A549 (cell line): ENCODE data around the gene WWC1. TPM values are rescaled to one million over a fixed set of nuclear protein-coding genes. Genes with fewer than 3 reads are reported as not detected.

Experiments used
- ATAC-seq, 2 experiments: fragments of 200-7000 bp in 1 of 2; fragments of >200 bp in 1 of 2; cut with Nextera tagmentation in 1 of 2; cut with Tn5 transposase in 1 of 2; 3 replicates each; pipeline versions ENCODE4 v1.8.0 to v1.9.1; 2018 to 2020; ENCODE audit warnings: mild to moderate bottlenecking in 1 of 2, moderate library complexity in 1 of 2
- CTCF ChIA-PET: fragments of 300-600 bp; sonication (Branson Sonifier 250); formaldehyde crosslinking; extraction: SDS; loops from one replicate; lab custom pipeline; 2021; ENCODE audit warnings: antibody characterized with exemption, inconsistent platforms; lab: Yijun Ruan, JAX
- POLR2A ChIA-PET: fragments of 350-600 bp; formaldehyde crosslinking; extraction: SDS; loops from one replicate; lab custom pipeline; 2021; ENCODE audit warnings: antibody characterized with exemption, inconsistent platforms; lab: Yijun Ruan, JAX
- DNase-seq, 2 experiments: peaks; one replicate each; pipeline versions ENCODE4 v3.0.0 to v3.0.0-alpha.2; 2011 to 2016; ENCODE audit warnings: low read depth in 1 of 2, low spot score in 1 of 2
- FAIRE-seq: peaks from 2 replicates; lab custom pipeline; 2011; peaks lifted over from hg19 to GRCh38; lab: Jason Lieb, UNC
- H3K27ac ChIP-seq, 2 experiments: fragments of >200 bp; sonication (Bioruptor Twin); formaldehyde crosslinking; 3 replicates each; pipeline ENCODE4 v1.5.1; 2016 to 2017
- H3K4me1 ChIP-seq: fragments of >200 bp; sonication (Bioruptor Twin); formaldehyde crosslinking; 3 replicates; pipeline ENCODE4 v1.6.1; 2016
- H3K4me2 ChIP-seq: fragments of >200 bp; sonication (Bioruptor Twin); formaldehyde crosslinking; 3 replicates; pipeline ENCODE4 v1.6.1; 2016
- H3K4me3 ChIP-seq: fragments of >200 bp; sonication (Bioruptor Twin); formaldehyde crosslinking; 3 replicates; pipeline ENCODE4 v1.5.1; 2016
- H3K9me3 ChIP-seq: fragments of >200 bp; sonication (Bioruptor Twin); formaldehyde crosslinking; 3 replicates; pipeline ENCODE4 v1.6.1; 2016
- CBX8 ChIP-seq: fragments of 200-600 bp; sonication (generic); IDR thresholded peaks from 2 replicates; pipeline ENCODE4 v1.6.1; 2016
- CEBPB ChIP-seq, 2 experiments: fragments of >200 bp in 1 of 2; sonication (Bioruptor Twin) in 1 of 2; formaldehyde crosslinking in 1 of 2; IDR thresholded peaks; 2 replicates each; pipeline ENCODE4 v1.6.1; 2012 to 2016
- CHD2 ChIP-seq: fragments of 150-350 bp; IDR thresholded peaks from 2 replicates; pipeline ENCODE4 v1.6.1; 2014; ENCODE audit warnings: low read length; ENCODE audit not compliant: partially characterized antibody
- CHD4 ChIP-seq: fragments of 200-600 bp; sonication (generic); IDR thresholded peaks from 2 replicates; pipeline ENCODE4 v1.6.1; 2016; ENCODE audit warnings: antibody characterized with exemption, mild to moderate bottlenecking, borderline replicate concordance
- EHF ChIP-seq: fragments of 250-450 bp; sonication (Bioruptor Pico); IDR thresholded peaks from 2 replicates; pipeline ENCODE4 v1.5.0; 2020; ENCODE audit warnings: mild to moderate bottlenecking
- EHMT2 ChIP-seq: fragments of 200-600 bp; sonication (generic); IDR thresholded peaks from 2 replicates; pipeline ENCODE4 v1.6.1; 2016; ENCODE audit warnings: antibody characterized with exemption, low read depth, mild to moderate bottlenecking, moderate library complexity
- EP300 ChIP-seq, 2 experiments: fragments of >200 bp; sonication (Bioruptor Twin); formaldehyde crosslinking; IDR thresholded peaks; 2 replicates in 1 of 2; 3 replicates in 1 of 2; pipeline ENCODE4 v1.6.1; 2016 to 2017
- ESRRA ChIP-seq: fragments of 150-350 bp; IDR thresholded peaks from 2 replicates; pipeline ENCODE4 v1.6.1; 2014; ENCODE audit warnings: mild to moderate bottlenecking, low read length, borderline replicate concordance
- FOSB ChIP-seq: fragments of 250-450 bp; sonication (Bioruptor Pico); IDR thresholded peaks from 2 replicates; pipeline ENCODE4 v1.5.0; 2020; ENCODE audit warnings: mild to moderate bottlenecking, moderate library complexity
- FOSL2 ChIP-seq, 2 experiments: fragments of 450-650 bp in 1 of 2; fragments of >200 bp in 1 of 2; sonication (Bioruptor Twin) in 1 of 2; formaldehyde crosslinking; IDR thresholded peaks; 2 replicates each; pipeline versions ENCODE4 v1.5.0 to v1.6.1; 2016 to 2020; ENCODE audit warnings: mild to moderate bottlenecking in 1 of 2, moderate library complexity in 1 of 2
- GATA3 ChIP-seq: IDR thresholded peaks from 2 replicates; pipeline ENCODE4 v1.6.1; 2012; ENCODE audit warnings: borderline replicate concordance
- HDAC2 ChIP-seq: fragments of 200-600 bp; sonication (generic); IDR thresholded peaks from 2 replicates; pipeline ENCODE4 v1.6.1; 2016
- HEYL ChIP-seq: fragments of 250-450 bp; sonication (Bioruptor Pico); IDR thresholded peaks from 2 replicates; pipeline ENCODE4 v1.8.0; 2021; ENCODE audit warnings: mild to moderate bottlenecking, moderate library complexity
- HOXB5 ChIP-seq: fragments of 250-450 bp; sonication (Bioruptor Pico); IDR thresholded peaks from 2 replicates; pipeline ENCODE4 v1.5.0; 2020; ENCODE audit warnings: mild to moderate bottlenecking, moderate library complexity
- JUNB ChIP-seq: fragments of >200 bp; sonication (Bioruptor Twin); formaldehyde crosslinking; IDR thresholded peaks from 2 replicates; pipeline ENCODE4 v1.6.1; 2016
- KDM1A ChIP-seq: fragments of 200-600 bp; sonication (generic); IDR thresholded peaks from 2 replicates; pipeline ENCODE4 v1.6.1; 2016; ENCODE audit warnings: low read depth, mild to moderate bottlenecking
- KDM5A ChIP-seq: fragments of 200-600 bp; sonication (generic); IDR thresholded peaks from 2 replicates; pipeline ENCODE4 v1.6.1; 2016; ENCODE audit warnings: antibody characterized with exemption, mild to moderate bottlenecking
- MAFK ChIP-seq: fragments of 450-650 bp; IDR thresholded peaks from 2 replicates; pipeline ENCODE4 v1.6.1; 2014; ENCODE audit not compliant: partially characterized antibody
- NR3C1 ChIP-seq: fragments of >200 bp; sonication (Bioruptor Twin); formaldehyde crosslinking; IDR thresholded peaks from 3 replicates; pipeline ENCODE4 v1.6.1; 2017
- POLR2A ChIP-seq: IDR thresholded peaks from 2 replicates; pipeline ENCODE4 v1.6.1; 2012; ENCODE audit warnings: mild to moderate bottlenecking, low read length
- RAD21 ChIP-seq, 2 experiments: fragments of >200 bp in 1 of 2; sonication (Bioruptor Twin) in 1 of 2; formaldehyde crosslinking in 1 of 2; IDR thresholded peaks in 1 of 2; conservative IDR thresholded peaks in 1 of 2; 2 replicates in 1 of 2; 3 replicates in 1 of 2; pipeline ENCODE4 v1.6.1; 2012 to 2018; ENCODE audit warnings: inconsistent platforms in 1 of 2
- RARB ChIP-seq: fragments of 250-450 bp; sonication (Bioruptor Pico); IDR thresholded peaks from 2 replicates; pipeline ENCODE4 v1.8.0; 2021; ENCODE audit warnings: mild to moderate bottlenecking, moderate library complexity
- RCOR1 ChIP-seq: fragments of 150-350 bp; IDR thresholded peaks from 2 replicates; pipeline ENCODE4 v1.6.1; 2014; ENCODE audit warnings: antibody characterized with exemption, low read length, low read depth
- RFX5 ChIP-seq: fragments of 450-650 bp; IDR thresholded peaks from 2 replicates; pipeline ENCODE4 v1.7.1; 2014; ENCODE audit warnings: antibody characterized with exemption, mild to moderate bottlenecking, moderate library complexity
- RNF2 ChIP-seq: fragments of 200-600 bp; sonication (generic); IDR thresholded peaks from 2 replicates; pipeline ENCODE4 v1.6.1; 2016; ENCODE audit warnings: low read depth, mild to moderate bottlenecking, antibody characterized with exemption, moderate library complexity, borderline replicate concordance
- SREBF2 ChIP-seq: fragments of 450-650 bp; IDR thresholded peaks from 2 replicates; pipeline ENCODE4 v1.6.1; 2014; ENCODE audit warnings: mild to moderate bottlenecking, moderate library complexity
- TP53 ChIP-seq: fragments of 250-450 bp; sonication (Bioruptor Pico); IDR thresholded peaks from 2 replicates; pipeline ENCODE4 v1.5.0; 2021; ENCODE audit warnings: mild to moderate bottlenecking, moderate library complexity
- ZC3H11A ChIP-seq: fragments of 450-650 bp; IDR thresholded peaks from 2 replicates; pipeline ENCODE4 v1.6.1; 2014; ENCODE audit warnings: antibody characterized with exemption, mild to moderate bottlenecking
- ZFP36 ChIP-seq: fragments of 450-650 bp; IDR thresholded peaks from 2 replicates; pipeline ENCODE4 v1.6.1; 2014; ENCODE audit warnings: borderline replicate concordance; ENCODE audit not compliant: partially characterized antibody
- ZSCAN20 ChIP-seq: fragments of 250-450 bp; sonication (Bioruptor Pico); IDR thresholded peaks from 2 replicates; pipeline ENCODE4 v1.8.0; 2022; ENCODE audit warnings: mild to moderate bottlenecking, moderate library complexity
- WGBS: methylation state at CpG from one replicate; pipeline ENCODE4 v1.1.6; 2017; ENCODE audit errors: missing lambda C conversion rate; 5-methylcytosine and 5-hydroxymethylcytosine counted together
- polyA plus RNA-seq, 4 experiments: library from polyadenylated mRNA; depleted of rRNA in 3 of 4; stranded (reverse); fragments of >200 nt; fragmentation: RNase III in 1 of 4; extraction: RNeasy Plus Mini Kit Qiagen cat#74134 plus additional on column Dnase treatment in 1 of 4; gene quantifications; 2 replicates in 3 of 4; 3 replicates in 1 of 4; pipeline ENCODE4 v1.2.3, GENCODE V29; 2011 to 2017
- TF ChIP-seq, protein P1 (sequence below): fragments of 450-650 bp; IDR thresholded peaks from 2 replicates; pipeline ENCODE4 v1.6.1; 2014; ENCODE audit warnings: antibody characterized with exemption
- TF ChIP-seq, protein P2 (sequence below): fragments of 250-450 bp; sonication (Bioruptor Pico); IDR thresholded peaks from 2 replicates; pipeline ENCODE4 v1.5.0; 2021; ENCODE audit warnings: mild to moderate bottlenecking, moderate library complexity, borderline replicate concordance
- TF ChIP-seq, protein P3 (sequence below): fragments of >200 bp; sonication (Bioruptor Twin); formaldehyde crosslinking; IDR thresholded peaks from 3 replicates; pipeline ENCODE4 v1.6.1; 2016

Gene WWC1
- polyA plus RNA-seq, 2 of the 4 experiments (the other 2 are of a cell fraction): 88.5 to 98.1 TPM

DNA sequence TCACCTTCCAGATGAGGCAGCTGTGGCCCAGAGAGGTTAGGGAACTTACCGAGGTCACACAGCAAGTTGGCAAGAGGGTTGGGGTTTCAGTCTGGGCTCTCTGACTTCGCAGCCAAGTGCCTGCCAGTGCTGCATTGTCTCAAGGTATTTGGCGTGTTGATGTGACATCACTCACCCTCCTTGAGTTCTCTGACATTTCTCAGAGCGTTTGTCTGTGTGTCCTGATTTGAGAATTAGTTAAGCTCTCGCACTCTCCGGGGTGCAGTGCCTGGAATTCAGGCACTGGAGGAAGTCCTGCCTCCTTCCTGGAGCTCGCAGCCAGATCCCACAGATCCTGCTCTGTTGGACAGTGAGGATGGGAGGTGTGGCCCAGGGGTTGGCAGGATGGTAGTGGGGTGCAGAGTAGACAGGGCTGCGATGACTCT, 25.7 kb downstream of the WWC1 start:
- ChIA-PET CTCF (interaction anchor here (1.2 to 22.9 kb wide), 4 partner anchors 13 to 48 kb away, joined by 3 to 256 read pairs (median 30); partner anchors contain the start of gene WWC1), POLR2A (interaction anchor here (4.5 kb wide), 1 partner anchor 15 kb away, joined by 24 read pairs; no protein-coding TSS in a partner anchor)
- WGBS: 10% methylated on average over 8 of the region's 8 CpGs
- H3K4me3 ChIP-seq: 0 out of 3 replicates have a peak overlapping the region, but pooled peaks have one; percentile 3
- H3K4me1 ChIP-seq: peaks cover 90% of the 10 kb centered on the region
- peak overlapping the region; percentile 92 to 98 for H3K27ac ChIP-seq
- DNase-seq: no peak
- ATAC-seq: peak; percentile 66 to 69
- no peaks in the 10 kb centered on the region for H3K9me3 ChIP-seq
- H3K4me2 ChIP-seq: peak overlapping the region; percentile 90
- TF ChIP-seq ZFP36: peak; percentile 86
- TF ChIP-seq KDM1A: peak; percentile 83
- TF ChIP-seq, protein P1, sequence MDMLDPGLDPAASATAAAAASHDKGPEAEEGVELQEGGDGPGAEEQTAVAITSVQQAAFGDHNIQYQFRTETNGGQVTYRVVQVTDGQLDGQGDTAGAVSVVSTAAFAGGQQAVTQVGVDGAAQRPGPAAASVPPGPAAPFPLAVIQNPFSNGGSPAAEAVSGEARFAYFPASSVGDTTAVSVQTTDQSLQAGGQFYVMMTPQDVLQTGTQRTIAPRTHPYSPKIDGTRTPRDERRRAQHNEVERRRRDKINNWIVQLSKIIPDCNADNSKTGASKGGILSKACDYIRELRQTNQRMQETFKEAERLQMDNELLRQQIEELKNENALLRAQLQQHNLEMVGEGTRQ: no peak
- no peak for TF ChIP-seq EHF (CRISPR knock-in tag)
- peak; percentile 14; the same call in 1 of the 2 replicates for TF ChIP-seq HOXB5 (CRISPR knock-in tag)
- TF ChIP-seq JUNB: no peak
- no peak for TF ChIP-seq MAFK
- no peak for TF ChIP-seq KDM5A
- no peak for TF ChIP-seq EP300 (IDR thresholded peaks at IDR 0.05)
- TF ChIP-seq RCOR1: no peak
- TF ChIP-seq FOSL2 (IDR thresholded peaks at IDR 0.05): no peak
- TF ChIP-seq FOSL2 (CRISPR knock-in tag; IDR thresholded peaks at IDR 0.05): 0 out of 2 replicates have a peak, but pooled peaks have one; percentile 3
- TF ChIP-seq SREBF2: no peak
- FAIRE-seq: no peak

DNA sequence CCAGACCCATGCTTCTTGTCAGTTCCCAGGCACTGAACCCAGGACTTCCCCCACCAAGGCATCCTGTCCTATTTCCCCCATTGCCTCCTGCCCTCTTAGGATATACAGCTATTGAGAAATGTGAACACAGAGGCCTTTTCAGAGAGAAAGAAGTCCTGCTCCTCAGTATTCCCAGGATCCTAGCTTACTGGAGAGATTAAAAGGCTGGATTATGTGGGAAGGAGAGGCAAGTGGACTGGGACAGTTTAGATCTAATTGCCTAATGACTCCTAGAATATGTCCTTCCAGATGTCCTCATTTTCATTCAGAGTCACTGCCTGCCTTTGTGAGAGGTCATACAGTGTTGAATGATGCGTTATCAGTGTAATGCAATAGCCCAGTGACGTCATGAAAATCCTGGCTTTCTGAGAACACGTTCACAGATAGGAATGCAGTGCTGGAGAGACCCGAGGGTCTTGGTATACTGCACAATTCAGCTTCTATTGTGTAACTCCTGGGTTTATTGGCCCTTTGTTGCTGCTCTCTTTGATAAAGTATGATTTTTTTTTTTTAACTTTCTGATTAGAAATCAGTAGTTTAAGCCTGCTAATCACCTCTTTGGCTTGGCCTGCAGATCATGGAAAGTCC, 26.2 kb downstream of the WWC1 start:
- DNase-seq (peak; percentile 95 to 98), FAIRE-seq (peak; percentile 100), ATAC-seq (peak; percentile 64 to 65)
- peaks cover 88% of the 10 kb centered on the region for H3K4me1 ChIP-seq
- POLR2A ChIA-PET: interaction anchor here (4.5 kb wide), 1 partner anchor 16 kb away, joined by 24 read pairs; no protein-coding TSS in a partner anchor
- H3K4me3 ChIP-seq: 0 out of 3 replicates have a peak overlapping the region, but pooled peaks have one; percentile 3
- peak overlapping the region; percentile 92 to 98 for H3K27ac ChIP-seq
- whole genome bisulfite sequencing: 0% methylated on average over 4 of the region's 4 CpGs
- CTCF ChIA-PET: interaction anchor here (0.8 to 22.9 kb wide), 8 partner anchors 10 to 48 kb away, joined by 3 to 256 read pairs (median 4); partner anchors contain the start of gene WWC1
- H3K9me3 ChIP-seq: no peaks in the 10 kb centered on the region
- peak overlapping the region; percentile 90 for H3K4me2 ChIP-seq
- TF ChIP-seq FOSL2 (IDR thresholded peaks at IDR 0.05): peak; percentile 93
- TF ChIP-seq FOSL2 (CRISPR knock-in tag; IDR thresholded peaks at IDR 0.05): peak; percentile 97
- no peak for TF ChIP-seq HDAC2
- TF ChIP-seq TP53 (CRISPR knock-in tag): no peak
- peak; percentile 97 for TF ChIP-seq JUNB
- TF ChIP-seq FOSB: no peak
- no peak for TF ChIP-seq ZC3H11A
- no peak for TF ChIP-seq CHD4
- peak; percentile 98 for TF ChIP-seq GATA3
- TF ChIP-seq RNF2: no peak
- no peak for TF ChIP-seq ZSCAN20 (CRISPR knock-in tag)
- TF ChIP-seq RARB (CRISPR knock-in tag): peak; percentile 63; the same call in 1 of the 2 replicates
- TF ChIP-seq, protein P2, sequence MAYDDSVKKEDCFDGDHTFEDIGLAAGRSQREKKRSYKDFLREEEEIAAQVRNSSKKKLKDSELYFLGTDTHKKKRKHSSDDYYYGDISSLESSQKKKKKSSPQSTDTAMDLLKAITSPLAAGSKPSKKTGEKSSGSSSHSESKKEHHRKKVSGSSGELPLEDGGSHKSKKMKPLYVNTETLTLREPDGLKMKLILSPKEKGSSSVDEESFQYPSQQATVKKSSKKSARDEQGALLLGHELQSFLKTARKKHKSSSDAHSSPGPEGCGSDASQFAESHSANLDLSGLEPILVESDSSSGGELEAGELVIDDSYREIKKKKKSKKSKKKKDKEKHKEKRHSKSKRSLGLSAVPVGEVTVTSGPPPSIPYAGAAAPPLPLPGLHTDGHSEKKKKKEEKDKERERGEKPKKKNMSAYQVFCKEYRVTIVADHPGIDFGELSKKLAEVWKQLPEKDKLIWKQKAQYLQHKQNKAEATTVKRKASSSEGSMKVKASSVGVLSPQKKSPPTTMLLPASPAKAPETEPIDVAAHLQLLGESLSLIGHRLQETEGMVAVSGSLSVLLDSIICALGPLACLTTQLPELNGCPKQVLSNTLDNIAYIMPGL: no peak
- TF ChIP-seq CHD2: no peak
- TF ChIP-seq CBX8: no peak
- TF ChIP-seq RFX5: no peak; the same call in 1 of the 2 replicates
- TF ChIP-seq EHMT2: no peak
- no peak for TF ChIP-seq ZFP36
- 0 out of 2 replicates have a peak, but pooled peaks have one; percentile 27 for TF ChIP-seq HEYL (CRISPR knock-in tag)
- TF ChIP-seq NR3C1: no peak
- no peak for TF ChIP-seq POLR2A
- peak; percentile 28 to 53; a peak in 4 of 5 replicates for TF ChIP-seq RAD21 (conservative IDR thresholded peaks at IDR 0.05 in 1 of 2, IDR thresholded peaks at IDR 0.05 in 1 of 2)
- TF ChIP-seq SREBF2: no peak
- peak; percentile 97 to 98 for TF ChIP-seq CEBPB (IDR thresholded peaks at IDR 0.05)
- TF ChIP-seq ESRRA: peak; percentile 89
- TF ChIP-seq, protein P3, sequence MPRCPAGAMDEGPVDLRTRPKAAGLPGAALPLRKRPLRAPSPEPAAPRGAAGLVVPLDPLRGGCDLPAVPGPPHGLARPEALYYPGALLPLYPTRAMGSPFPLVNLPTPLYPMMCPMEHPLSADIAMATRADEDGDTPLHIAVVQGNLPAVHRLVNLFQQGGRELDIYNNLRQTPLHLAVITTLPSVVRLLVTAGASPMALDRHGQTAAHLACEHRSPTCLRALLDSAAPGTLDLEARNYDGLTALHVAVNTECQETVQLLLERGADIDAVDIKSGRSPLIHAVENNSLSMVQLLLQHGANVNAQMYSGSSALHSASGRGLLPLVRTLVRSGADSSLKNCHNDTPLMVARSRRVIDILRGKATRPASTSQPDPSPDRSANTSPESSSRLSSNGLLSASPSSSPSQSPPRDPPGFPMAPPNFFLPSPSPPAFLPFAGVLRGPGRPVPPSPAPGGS: peak; percentile 89; the same call in 2 of the 3 replicates
- TF ChIP-seq KDM1A: no peak
